ENCODE data around the gene TPRN.

The TPRN gene

GRCh38 chr9:137222190-137223077 is 21.9 kb upstream of the TPRN start, which contains the start of gene RNF208:
Gene RNF208 (minus strand): TSS chr9:137222240. CDS start chr9:137221212, 1,028 bp downstream.
- TF ChIP-seq CTCF (IDR thresholded peaks at IDR 0.05), result no peak

- no peak for TF ChIP-seq CTCF (IDR thresholded peaks at IDR 0.05)
These were observed 21.1 kb upstream of the TPRN start for GRCh38 chr9:137221506-137222111.

- TF ChIP-seq CTCF (IDR thresholded peaks at IDR 0.05), result no peak
These were observed 20.6 kb upstream of the TPRN start for GRCh38 chr9:137221095-137221505.

- TF ChIP-seq CTCF (IDR thresholded peaks at IDR 0.05), result no peak
These were observed 20.0 kb upstream of the TPRN start for GRCh38 chr9:137220317-137221094.

GRCh38 chr9:137219757-137220316 is 19.3 kb upstream of the TPRN start:
- TF ChIP-seq CTCF (IDR thresholded peaks at IDR 0.05), result no peak

- TF ChIP-seq CTCF (IDR thresholded peaks at IDR 0.05), result no peak
These were observed 18.3 kb upstream of the TPRN start for GRCh38 chr9:137218754-137219271.

- TF ChIP-seq CTCF (IDR thresholded peaks at IDR 0.05), result no peak
These were observed 17.7 kb upstream of the TPRN start for GRCh38 chr9:137218212-137218753.
